Natural killer cell (primary cell): ENCODE data around the gene RTTN. TPM values are rescaled to one million over a fixed set of nuclear protein-coding genes. Genes with fewer than 3 reads are reported as not detected.

Source experiments
- ATAC-seq, 3 donors: fragments of 150-1000 bp in 2 of 3; fragments of 200-7000 bp in 1 of 3; cut with Tn5 transposase; 1 replicate in 1 of 3; 2 replicates in 2 of 3; pipeline ENCODE4 v1.10.0; 2021; ENCODE audit warnings: mild to moderate bottlenecking in 2 of 3, moderate library complexity in 2 of 3
- DNase-seq, 2 donors: peaks; one replicate each; pipeline versions ENCODE4 v3.0.0 to v3.0.0-alpha.2; 2013 to 2021; ENCODE audit warnings: mixed read lengths in 1 of 2
- H3K27ac ChIP-seq: one replicate; pipeline ENCODE4 v1.5.1; 2013; ENCODE audit warnings: mild to moderate bottlenecking, low read length
- H3K27me3 ChIP-seq: one replicate; pipeline ENCODE4 v1.6.1; 2013; ENCODE audit warnings: low read length; ENCODE audit not compliant: control insufficient read depth, insufficient read depth
- H3K36me3 ChIP-seq: one replicate; pipeline ENCODE4 v1.6.1; 2013; ENCODE audit warnings: low read length; ENCODE audit not compliant: control insufficient read depth, insufficient read depth
- H3K4me1 ChIP-seq: one replicate; pipeline ENCODE4 v1.6.1; 2013; ENCODE audit warnings: low read length; ENCODE audit not compliant: control insufficient read depth, insufficient read depth
- H3K4me3 ChIP-seq: one replicate; pipeline ENCODE4 v1.5.1; 2013; ENCODE audit warnings: low read length
- H3K9me3 ChIP-seq: one replicate; pipeline ENCODE4 v1.6.1; 2013; ENCODE audit warnings: low read length; ENCODE audit not compliant: control insufficient read depth, insufficient read depth
- H3K27ac Mint-ChIP-seq, 2 donors: one replicate each; pipeline ENCODE4 v1.8.0; 2022; ENCODE audit warnings: mild to moderate bottlenecking in 2 of 2, mixed read lengths in 2 of 2, moderate library complexity in 1 of 2
- H3K27me3 Mint-ChIP-seq, 2 donors: one replicate each; pipeline ENCODE4 v1.8.0; 2022; ENCODE audit warnings: low read depth in 2 of 2, mixed read lengths in 2 of 2
- H3K36me3 Mint-ChIP-seq: one replicate; pipeline ENCODE4 v1.8.0; 2022; ENCODE audit warnings: mixed read lengths
- H3K4me1 Mint-ChIP-seq, 2 donors: one replicate each; pipeline ENCODE4 v1.8.0; 2022; ENCODE audit warnings: mixed read lengths in 2 of 2
- H3K4me3 Mint-ChIP-seq: one replicate; pipeline ENCODE4 v1.8.0; 2022; ENCODE audit warnings: mild to moderate bottlenecking, moderate library complexity, mixed read lengths
- H3K9me3 Mint-ChIP-seq, 2 donors: one replicate each; pipeline ENCODE4 v1.8.0; 2022; ENCODE audit warnings: mixed read lengths in 2 of 2
- WGBS: methylation state at CpG from one replicate; pipeline ENCODE4 v1.1.7; 2013; ENCODE audit warnings: missing lambda C conversion rate; ENCODE audit not compliant: insufficient coverage; 5-methylcytosine and 5-hydroxymethylcytosine counted together
- intact Hi-C: fragments of 100-400 bp; cut with micrococcal nuclease; formaldehyde crosslinking; loops from one replicate; pipeline ENCODE4 v1.14.2; 2022
- total RNA-seq, 4 donors: library from RNA; stranded (reverse); fragments of 120-200 nt in 1 of 4; gene quantifications; one replicate each; pipeline versions ENCODE4 v1.2.3 to v1.2.4, GENCODE V29; 2013 to 2022
- TF ChIP-seq, protein P1 (sequence below): fragments of 200-600 bp; IDR thresholded peaks from one replicate; pipeline ENCODE4 v1.8.0; 2022; ENCODE audit warnings: antibody characterized with exemption

RTTN gene
- total RNA-seq, 3 donors from 2014 or later (not counting 1 experiment from before 2014, with no cell fraction given): 33.0 to 41.0 (median 35.5) TPM

DNA sequence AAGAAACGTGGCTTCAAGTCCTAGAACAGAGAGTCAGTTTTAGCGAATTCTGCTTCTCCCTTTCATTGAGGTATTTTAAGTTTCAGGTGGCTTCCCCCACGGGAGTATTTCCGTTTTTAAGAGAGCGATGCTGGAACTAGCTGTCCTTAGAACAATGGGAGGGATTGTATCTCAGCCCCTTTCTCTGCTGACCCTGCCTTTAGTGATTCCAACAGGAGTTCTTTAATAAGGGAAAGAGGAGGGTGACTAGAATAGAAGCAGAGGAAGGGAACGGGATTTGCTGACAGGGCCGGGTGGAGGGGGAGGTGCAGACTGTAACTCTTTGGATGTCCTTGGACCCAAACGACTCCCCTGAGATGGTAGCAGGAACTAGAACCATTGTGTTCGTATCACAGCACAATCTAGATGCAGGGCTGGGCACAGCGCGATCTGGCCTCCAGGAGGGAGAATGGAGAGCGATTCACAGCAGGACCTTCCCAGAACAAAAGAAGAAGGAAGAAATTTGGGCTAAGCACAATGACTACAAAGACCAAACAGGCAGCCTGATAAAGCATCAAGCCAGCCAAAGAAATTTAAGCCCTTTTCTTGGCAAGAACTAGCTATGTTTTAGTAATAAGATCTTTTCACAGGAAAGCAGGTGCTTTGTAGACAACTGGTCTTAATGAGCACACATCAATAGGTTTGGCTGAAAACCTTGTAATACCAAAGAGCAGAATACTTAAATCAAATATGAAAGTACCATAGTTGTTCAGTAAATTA lies 15.8 kb upstream of the RTTN start:
- intact Hi-C loops: no loop called here
- 31% methylated on average over 12 of the region's 12 CpGs for WGBS

DNA sequence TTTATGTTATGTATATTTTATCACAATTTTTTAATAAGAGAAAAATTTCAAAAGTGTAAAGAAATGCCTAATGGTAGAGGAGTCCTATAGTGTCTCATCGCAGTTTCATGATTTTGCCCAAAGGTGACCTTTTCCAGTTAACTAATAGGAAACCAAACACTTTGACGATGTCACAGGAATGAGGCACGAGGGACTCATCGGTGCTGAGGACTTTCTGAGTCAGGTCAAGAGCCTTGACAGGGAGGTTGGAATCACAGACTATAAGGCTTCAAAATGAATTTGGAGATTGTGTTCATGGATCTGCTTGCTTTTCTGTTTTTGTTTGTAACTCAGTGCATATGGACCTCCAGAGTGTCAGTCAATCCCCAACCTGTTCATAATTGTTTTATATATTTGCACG lies 15.1 kb upstream of the RTTN start:
- Histone ChIP-seq H3K27ac (no peak overlapping the region), H3K4me3 (no peak overlapping the region), H3K9me3 (no peaks in the 10 kb centered on the region), H3K4me1 (no peaks in the 10 kb centered on the region), H3K27me3 (peaks cover 2% of the 10 kb centered on the region), H3K36me3 (no peaks in the 10 kb centered on the region)
- ATAC-seq (no peak), DNase-seq (no peak)
- H3K36me3 Mint-ChIP-seq: no peaks in the 10 kb centered on the region
- H3K9me3 Mint-ChIP-seq: no peaks in the 10 kb centered on the region
- H3K27ac Mint-ChIP-seq: no peak overlapping the region
- peaks cover 30 to 49% of the 10 kb centered on the region in 2 donors for H3K27me3 Mint-ChIP-seq
- intact Hi-C loops: no loop called here
- TF ChIP-seq, protein P1, sequence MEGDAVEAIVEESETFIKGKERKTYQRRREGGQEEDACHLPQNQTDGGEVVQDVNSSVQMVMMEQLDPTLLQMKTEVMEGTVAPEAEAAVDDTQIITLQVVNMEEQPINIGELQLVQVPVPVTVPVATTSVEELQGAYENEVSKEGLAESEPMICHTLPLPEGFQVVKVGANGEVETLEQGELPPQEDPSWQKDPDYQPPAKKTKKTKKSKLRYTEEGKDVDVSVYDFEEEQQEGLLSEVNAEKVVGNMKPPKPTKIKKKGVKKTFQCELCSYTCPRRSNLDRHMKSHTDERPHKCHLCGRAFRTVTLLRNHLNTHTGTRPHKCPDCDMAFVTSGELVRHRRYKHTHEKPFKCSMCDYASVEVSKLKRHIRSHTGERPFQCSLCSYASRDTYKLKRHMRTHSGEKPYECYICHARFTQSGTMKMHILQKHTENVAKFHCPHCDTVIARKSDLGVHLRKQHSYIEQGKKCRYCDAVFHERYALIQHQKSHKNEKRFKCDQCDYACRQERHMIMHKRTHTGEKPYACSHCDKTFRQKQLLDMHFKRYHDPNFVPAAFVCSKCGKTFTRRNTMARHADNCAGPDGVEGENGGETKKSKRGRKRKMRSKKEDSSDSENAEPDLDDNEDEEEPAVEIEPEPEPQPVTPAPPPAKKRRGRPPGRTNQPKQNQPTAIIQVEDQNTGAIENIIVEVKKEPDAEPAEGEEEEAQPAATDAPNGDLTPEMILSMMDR: no peak
- WGBS: 92% methylated on average over 5 of the region's 5 CpGs
- no peaks in the 10 kb centered on the region for H3K4me1 Mint-ChIP-seq
- H3K4me3 Mint-ChIP-seq: no peak overlapping the region

More for the DNA sequence above, 15.8 kb upstream of the RTTN start:
- TF ChIP-seq, protein P1: no peak
- Histone ChIP-seq H3K27ac (no peak overlapping the region), H3K9me3 (no peaks in the 10 kb centered on the region), H3K4me1 (no peaks in the 10 kb centered on the region), H3K27me3 (peaks cover 2% of the 10 kb centered on the region), H3K4me3 (no peak overlapping the region), H3K36me3 (no peaks in the 10 kb centered on the region)
- no peaks in the 10 kb centered on the region for H3K36me3 Mint-ChIP-seq
- no peak for ATAC-seq
- H3K27me3 Mint-ChIP-seq: peaks cover 27 to 47% of the 10 kb centered on the region in 2 donors
- DNase-seq: no peak
- H3K4me1 Mint-ChIP-seq: no peaks in the 10 kb centered on the region
- no peak overlapping the region for H3K4me3 Mint-ChIP-seq
- no peaks in the 10 kb centered on the region for H3K9me3 Mint-ChIP-seq
- no peak overlapping the region for H3K27ac Mint-ChIP-seq

DNA sequence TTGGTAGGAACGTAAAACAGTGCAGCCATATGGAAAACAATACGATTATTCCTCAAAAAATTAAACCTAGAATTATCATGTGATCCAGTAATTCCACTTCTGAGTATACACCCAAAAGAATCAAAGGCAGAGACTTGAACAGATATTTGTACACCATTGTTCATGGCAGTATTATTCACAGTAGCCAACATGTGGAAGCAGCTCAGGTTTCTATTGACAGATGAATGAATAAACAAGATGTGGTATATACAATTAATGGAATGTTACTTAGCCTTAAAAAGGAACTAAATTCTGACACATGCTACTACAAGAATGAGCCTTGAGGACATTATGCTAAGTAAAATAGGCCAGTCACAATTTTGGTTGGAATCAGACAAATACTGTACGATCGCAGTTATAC lies 14.2 kb upstream of the RTTN start:
- Mint-ChIP-seq H3K4me3 (no peak overlapping the region), H3K27me3 (peaks cover 30 to 58% of the 10 kb centered on the region in 2 donors), H3K9me3 (no peaks in the 10 kb centered on the region), H3K27ac (no peak overlapping the region), H3K36me3 (no peaks in the 10 kb centered on the region), H3K4me1 (no peaks in the 10 kb centered on the region)
- H3K4me3 ChIP-seq: no peak overlapping the region
- H3K36me3 ChIP-seq: no peaks in the 10 kb centered on the region
- 99% methylated on average over 4 of the region's 4 CpGs for WGBS
- DNase-seq (no peak), ATAC-seq (no peak)
- H3K9me3 ChIP-seq: no peaks in the 10 kb centered on the region
- peaks cover 2% of the 10 kb centered on the region for H3K27me3 ChIP-seq
- H3K4me1 ChIP-seq: no peaks in the 10 kb centered on the region
- intact Hi-C loops: no loop called here
- TF ChIP-seq, protein P1: no peak
- no peak overlapping the region for H3K27ac ChIP-seq

DNA sequence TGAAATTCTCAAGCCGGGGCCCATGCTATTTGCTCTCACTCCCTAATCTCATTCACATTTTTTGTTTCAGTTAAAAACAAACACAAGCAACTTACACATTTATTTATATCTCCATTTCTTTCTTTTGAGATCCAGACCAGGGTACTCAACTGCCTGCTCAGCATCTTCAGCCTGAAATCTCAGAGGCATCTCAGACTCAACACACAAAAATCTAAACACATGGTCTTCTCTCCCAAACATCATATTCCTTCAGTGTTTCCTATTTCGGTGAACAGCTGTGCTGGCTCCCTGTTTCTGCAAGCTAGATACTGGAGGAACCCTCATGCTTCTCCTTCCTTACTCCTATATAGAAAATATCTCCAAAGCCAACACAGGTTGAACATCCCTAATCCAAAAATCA lies 11.3 kb upstream of the RTTN start:
- Mint-ChIP-seq H3K9me3 (no peaks in the 10 kb centered on the region), H3K4me3 (no peak overlapping the region), H3K4me1 (no peaks in the 10 kb centered on the region), H3K27ac (no peak overlapping the region), H3K36me3 (no peaks in the 10 kb centered on the region), H3K27me3 (peaks cover 33 to 60% of the 10 kb centered on the region in 2 donors)
- TF ChIP-seq, protein P1: no peak
- Histone ChIP-seq H3K4me1 (no peaks in the 10 kb centered on the region), H3K36me3 (no peaks in the 10 kb centered on the region), H3K27me3 (peaks cover 5% of the 10 kb centered on the region), H3K9me3 (no peaks in the 10 kb centered on the region), H3K27ac (no peak overlapping the region), H3K4me3 (no peak overlapping the region)
- intact Hi-C loops: no loop called here
- WGBS: 92% methylated on average over 2 of the region's 2 CpGs
- DNase-seq: no peak
- no peak for ATAC-seq
